Measurements from ENCODE around the gene UQCRC1.

UQCRC1 gene

DNA sequence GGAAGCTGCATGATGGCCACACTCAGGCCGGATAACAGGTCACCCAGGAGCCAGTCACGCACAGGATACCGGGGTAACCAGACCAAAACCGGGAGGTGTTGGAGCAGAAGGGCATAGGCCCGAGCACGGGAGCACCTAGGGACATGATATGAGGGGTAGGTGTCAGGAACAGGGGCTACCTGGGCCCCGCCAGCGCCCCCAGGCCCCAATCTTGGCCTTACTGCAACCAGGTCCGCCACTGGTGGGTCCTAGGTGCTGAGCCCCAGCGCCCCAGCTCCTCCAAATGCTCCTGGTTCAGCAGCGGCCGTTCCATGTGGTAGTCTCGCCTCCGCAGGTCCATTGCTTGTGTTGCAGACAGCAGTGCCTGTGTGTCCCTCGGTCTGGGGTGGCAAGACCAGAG lies 23.8 kb upstream of the UQCRC1 start:
- DNase-seq = no peak

DNA sequence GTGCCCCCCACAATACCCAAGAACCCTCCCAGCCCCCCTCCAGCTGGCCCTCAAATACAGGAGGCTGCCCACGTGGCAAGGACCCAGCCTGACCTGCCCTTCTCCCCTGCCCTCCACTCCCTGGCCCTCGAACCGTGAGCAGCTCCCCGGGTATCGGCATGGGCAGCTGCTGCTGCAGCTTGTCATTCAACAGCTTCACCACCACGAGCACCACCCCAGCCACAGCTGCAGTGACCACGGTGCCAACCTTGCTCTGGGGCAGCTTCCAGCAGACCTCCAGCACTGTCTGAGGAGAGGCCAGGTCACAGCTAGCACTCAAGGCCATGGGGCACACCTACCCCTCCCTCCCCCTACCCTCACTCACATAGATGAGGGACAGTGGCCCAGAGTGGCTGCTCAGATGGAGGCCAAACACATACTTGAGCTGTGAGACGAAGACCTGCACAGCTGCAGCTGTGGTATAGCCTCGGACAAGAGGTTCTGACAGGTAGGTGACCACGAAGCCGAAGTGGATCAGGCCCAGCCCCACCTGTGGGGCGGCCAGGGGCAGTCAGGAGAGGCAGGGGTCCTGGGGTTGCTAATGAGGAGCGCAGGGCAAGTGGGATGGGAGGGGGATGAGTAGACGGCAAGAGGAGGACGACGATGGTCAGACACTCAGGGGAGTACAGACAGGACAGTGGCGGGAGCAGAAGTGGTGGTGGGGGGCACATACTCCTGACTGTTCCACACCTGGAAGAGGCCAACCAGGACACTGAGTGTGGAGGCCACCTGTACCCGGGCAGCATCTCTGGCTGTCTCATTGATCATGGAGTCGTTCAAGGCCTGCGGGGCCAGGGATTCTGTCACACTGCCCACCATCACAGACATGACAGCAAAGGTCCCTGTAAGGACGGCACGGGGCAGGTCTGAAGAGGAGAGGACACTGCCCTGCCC lies 22.3 kb upstream of the UQCRC1 start:
- DNase-seq = no peak

DNA sequence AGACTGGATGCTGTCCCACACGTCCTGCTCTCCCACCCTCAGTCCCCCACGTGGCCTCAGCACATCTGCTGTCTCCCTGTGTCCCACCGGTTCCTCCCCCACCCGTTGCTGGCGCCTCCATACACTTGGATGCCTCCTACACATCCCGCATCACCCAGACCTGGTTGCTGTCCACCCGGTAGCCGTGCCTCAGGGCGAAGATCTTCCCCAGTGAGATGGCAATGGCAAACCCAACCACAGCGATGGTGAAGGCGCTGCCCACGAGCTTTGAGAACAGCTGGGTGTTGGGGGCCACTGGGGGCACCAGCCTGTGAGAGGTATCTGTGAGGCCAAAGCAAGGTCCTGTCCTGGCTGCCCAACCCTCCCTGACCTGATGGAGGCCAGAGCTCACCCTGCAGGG lies 21.4 kb upstream of the UQCRC1 start:
- no peak for DNase-seq

DNA sequence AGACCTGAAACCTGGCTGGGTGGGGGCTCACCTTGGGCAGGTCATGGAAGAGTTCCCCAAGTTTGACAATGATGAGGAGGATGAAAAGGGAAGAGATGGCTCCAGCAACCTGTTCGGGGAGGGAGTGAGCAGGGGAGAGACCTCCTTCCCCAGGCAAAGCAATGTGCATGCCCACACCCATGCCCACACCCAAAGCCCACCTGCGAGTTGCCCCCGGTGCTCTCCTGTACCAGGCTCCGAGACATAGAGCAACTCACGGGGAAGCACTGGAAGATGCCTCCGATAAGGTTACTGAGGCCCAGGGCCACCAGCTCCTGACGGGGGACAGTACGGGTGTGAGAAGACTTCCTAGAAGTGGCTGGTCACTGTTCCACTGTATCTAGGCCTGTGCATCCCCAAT lies 21.0 kb upstream of the UQCRC1 start:
- no peak for DNase-seq

DNA sequence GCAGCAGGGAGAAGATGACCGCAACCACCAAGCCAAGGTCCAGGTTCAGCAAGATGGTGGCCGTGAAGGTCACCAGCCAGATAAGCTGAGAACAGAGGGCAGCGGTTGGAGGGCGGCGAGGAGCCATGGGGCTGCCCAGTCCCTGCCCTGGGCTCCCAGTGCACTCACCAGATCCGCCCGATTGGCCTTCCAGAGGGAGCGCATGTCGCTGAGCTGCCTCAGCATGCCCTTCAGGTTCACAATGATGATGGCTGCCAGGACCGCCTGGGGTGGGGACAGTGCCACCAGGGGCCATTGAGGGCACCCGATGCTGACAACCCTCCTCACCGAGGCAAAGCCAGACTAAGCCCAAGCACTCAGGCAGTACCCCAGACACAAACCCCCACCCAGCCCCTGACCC lies 20.4 kb upstream of the UQCRC1 start:
- DNase-seq = no peak

DNA sequence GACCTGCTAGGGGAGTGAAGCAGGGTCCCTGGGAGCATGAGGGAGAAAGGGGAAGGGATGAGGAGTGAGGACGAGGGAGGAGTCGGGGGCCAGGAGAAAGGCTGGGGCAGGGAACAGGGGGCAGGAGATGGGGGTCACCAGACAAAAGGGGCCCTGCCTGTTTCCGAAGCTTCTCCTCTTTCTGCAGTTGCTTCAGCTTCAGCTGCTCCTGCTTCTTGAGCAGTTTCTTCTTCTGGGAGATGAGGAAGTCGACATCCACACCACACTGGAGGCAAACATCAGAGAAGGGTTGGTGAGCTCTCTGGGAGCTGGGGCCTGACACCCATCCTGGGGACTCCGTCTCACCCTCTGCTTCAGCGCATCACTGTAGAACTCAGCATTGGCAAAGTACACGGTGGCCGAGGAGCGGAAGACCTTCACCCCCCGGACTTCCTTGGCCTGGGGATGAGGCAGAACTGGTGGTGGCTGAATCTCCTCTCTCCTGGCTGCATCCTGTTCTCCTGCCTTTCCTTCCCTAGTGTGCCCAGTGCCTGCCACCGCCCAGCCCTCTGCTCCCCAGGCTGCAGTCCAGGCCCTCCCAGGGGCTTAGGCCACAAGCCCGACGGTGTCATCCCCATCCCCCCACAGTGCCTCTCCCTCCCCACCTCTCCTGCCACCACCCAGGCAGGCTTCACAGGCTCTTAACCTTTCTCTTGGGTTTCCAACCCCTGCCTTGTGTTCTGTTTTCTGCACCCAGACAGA lies 19.0 kb upstream of the UQCRC1 start:
- DNase-seq = no peak

DNA sequence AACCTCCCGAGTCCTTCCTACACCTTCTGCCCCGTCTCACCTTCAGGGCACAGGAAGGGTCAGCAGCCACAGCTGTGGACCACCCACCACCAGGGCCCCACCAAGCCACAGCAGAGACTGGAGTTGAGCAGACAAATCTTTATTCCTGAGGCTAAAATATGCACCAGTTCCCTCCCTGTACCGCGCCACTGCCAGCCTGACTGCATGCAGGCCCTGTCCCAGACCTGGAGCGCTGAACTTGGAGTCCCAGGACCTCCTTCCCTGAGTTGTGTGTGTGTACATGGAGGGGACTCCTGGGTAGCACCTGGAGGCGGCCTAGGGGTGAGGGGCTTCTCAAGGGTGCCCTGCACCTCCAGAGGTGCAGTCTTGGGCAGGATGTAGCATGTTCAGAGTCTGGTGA lies 16.2 kb upstream of the UQCRC1 start:
- DNase-seq = no peak

DNA sequence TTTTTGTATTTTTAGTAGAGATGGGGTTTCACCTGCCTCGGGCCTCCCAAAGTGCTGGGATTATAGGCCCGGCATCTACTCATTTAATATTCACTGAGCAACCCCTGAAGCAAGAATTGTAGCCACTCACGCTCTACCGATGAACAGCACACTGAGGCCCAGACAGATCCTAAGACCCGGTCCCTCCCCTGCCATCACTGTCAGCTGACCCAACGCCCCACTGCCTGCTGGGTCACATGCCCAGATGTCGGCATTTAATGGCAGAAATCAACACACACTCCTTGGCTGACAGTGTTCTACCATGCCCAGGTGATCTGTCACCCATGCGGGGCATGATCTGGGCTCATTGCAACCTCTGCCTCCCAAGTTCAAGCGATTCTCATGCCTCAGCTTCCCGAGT lies 15.3 kb upstream of the UQCRC1 start:
- no peak for DNase-seq

DNA sequence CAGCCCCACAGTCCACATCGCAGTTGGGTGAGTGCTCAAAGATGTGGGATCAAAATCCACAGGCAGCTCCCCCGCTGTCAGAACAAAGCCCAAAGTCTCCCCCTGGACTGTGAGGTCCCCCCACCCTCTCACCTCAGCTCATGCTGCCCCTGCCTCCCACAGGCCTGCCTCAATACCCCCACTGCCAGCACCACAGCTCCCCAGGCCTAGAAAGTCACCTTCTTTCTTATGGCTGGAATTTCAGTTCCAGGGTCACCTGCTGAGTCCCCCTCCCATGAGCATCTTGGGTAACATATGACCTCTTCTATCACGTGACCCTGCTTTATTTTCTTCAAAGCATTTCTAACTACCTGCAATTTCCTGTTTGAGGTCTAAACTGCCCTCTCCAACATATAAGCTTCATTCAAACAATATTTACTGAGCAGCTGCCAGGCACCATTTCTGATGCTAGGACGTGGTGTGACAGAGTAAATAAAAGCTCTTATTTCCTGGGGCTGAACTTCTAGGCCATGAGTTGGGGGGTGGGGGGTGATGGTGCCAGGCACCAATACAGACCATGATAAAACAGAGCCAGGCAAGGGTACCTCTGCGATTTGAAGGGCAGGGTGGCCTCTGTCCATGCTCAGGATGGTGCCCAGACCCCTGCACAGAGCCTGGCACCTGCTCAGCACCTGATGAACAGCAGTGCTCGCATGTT lies 14.6 kb upstream of the UQCRC1 start:
- no peak for DNase-seq

DNA sequence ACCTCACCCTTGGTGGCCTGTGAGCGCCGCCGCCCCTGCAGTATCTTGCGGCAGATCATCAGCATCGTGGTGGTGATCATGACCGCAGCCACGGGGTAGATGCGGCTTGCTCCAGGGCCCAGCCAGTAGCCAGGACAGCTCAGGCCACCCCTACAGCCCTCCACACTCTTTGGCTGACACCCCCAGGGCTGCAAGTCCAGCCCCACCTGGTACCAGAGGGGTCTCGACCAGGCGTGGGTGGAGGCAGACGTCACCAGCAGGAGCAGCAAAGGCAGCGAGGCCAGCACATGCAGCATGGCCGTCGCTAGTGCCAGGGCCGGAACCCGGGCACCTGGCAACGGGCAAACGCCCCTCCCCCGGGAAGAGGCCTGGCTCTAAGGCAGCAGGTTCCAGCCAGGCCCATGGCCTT lies 12.0 kb upstream of the UQCRC1 start, which contains the start of gene TMEM89:
Gene TMEM89 (minus strand): TSS at position 309 of the 409 bp plus-strand sequence. CDS start 13 bp downstream, at position 296.
- DNase-seq = no peak

DNA sequence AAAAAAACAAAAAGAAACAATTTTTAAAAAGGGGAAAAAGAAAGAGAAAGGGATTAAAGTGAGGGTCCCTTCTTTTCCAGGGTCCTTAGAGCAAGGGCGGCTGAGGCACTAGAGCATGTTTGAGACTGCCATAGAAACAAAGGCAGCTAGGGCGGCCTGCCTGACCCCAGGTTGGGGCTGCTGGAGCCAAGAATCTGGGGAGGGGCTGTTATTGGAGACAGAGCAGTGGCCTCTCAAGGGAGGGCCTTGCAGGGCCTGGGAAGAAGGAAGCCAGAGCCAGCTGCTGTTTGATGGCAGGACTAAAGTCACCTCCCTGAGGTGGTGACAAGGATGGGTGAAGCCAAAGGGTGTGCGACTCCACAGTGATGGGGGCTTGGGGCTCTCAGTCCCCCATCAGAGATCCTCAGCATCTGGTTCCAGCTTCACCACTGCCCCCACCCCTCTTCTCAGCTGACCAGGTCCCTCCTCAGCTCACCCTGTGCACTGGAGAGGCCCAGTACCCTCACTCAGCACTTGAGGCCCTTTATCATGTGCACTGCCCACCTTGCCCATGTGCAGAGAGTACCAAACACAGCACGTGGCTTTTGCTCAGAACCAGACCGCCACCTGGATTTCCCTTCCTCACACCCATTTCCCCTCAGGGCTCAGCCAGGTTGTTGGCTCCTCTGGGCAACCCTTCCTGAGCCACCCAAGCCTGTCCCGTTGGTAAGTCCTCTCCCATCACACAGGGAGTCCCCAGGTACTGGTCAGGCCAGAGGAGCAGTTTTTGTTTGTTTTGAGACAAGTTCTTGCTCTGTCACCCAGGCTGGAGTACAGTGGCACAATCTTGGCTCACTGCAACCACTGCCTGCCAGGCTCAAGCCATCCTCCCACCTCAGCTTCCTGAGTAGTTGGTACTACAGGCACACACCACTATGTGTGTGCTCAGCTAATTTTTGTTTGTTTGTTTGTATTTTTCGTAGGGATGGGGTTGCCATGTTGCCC lies 10.4 kb upstream of the UQCRC1 start:
- DNase-seq = no peak

DNA sequence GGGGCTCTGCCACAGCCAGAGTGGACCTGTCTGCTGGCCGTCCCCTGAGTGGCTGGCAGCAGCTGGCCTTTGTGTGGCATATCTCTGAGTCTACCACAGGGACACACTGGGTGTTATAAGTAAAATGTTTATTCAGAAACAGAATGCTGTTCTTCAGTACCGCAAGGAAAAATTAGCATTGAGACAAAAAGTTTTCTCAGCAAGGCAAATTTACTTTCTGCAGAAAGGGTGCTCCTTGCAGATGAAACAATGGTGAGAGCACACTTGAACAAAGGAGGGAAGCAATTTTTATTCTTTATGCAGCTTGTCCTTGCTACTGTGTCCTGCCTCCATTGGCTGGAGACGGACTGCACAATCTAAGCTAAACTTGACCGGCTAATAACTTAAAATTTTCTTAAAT lies 8.1 kb upstream of the UQCRC1 start:
- DNase-seq = no peak

DNA sequence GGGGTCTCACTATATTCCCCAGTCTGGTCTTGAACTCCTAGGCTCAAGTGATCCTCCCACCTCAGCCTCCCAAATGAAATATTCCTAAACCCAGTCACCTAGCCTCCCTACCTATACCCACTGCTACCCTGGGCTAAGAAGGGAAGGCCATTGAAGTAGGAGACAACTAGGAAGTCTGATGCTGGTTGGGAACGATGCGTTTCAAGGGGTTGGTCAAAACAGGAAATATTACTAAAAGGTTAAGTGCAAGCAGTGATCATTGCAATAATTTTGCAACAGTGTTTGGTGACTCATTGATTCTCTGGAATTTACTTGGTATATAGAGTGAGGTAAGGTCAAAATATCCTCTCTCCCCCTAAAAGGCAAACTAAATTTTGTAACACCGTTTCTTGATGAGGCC lies 4.6 kb upstream of the UQCRC1 start:
- DNase-seq = peak; percentile 94 to 99

DNA sequence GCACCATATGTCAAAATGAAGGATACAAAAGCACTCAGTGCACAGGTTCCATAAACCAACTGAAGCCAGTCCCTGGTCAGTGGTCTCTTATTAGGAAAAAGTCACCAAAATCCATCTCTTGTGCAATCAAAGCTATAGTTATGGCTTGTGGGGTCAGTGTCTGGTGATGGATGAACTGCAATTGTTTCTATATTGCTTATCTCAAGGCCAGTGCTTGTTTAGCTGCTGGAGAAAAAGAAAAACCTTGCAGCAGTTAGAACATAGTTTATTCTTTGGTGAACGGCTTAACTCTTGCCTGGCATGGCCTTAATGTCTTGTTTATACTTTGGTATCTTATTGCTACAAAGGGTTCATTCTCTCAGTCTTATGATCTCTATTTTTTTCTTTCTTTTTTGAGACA lies 2.9 kb upstream of the UQCRC1 start:
- DNase-seq = no peak

DNA sequence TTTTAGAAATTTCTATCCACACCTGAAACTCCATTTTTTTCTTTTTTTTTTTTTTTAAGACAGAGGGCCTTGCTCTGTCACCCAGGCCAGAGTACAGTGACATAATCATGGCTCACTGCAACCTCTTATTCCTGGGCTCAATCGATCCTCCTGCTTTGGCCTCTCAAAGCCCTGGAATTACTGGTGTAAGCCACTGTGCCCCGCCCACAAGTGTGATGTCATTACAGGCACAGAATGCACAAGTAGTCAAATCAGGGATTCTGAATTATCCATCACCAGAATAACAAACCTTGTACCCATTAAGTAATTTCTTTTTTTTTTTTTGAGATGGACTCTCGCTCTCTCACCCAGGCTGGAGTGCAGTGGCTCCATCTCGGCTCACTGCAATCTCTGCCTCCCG lies 1.9 kb downstream of the UQCRC1 start:
- DNase-seq = peak; percentile 25 to 34

DNA sequence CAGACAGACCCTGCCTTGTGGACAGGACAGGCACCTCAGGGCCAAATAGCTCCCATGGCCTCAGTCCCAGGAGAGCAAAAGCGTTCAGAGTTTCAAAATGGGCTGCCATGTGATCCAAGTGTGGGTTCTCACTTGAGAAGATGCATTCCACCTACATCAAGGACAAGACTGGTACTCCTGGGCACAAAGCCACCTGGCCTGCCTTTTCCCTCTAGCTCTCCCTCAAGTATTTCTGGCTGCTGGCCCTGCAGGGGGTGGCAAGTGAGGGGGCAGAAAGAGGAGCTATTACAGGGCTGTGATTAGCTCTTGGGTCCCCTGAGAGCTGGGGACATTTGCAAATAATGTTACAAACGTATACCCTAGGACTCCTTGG lies 7.8 kb downstream of the UQCRC1 start:
- DNase-seq = no peak

DNA sequence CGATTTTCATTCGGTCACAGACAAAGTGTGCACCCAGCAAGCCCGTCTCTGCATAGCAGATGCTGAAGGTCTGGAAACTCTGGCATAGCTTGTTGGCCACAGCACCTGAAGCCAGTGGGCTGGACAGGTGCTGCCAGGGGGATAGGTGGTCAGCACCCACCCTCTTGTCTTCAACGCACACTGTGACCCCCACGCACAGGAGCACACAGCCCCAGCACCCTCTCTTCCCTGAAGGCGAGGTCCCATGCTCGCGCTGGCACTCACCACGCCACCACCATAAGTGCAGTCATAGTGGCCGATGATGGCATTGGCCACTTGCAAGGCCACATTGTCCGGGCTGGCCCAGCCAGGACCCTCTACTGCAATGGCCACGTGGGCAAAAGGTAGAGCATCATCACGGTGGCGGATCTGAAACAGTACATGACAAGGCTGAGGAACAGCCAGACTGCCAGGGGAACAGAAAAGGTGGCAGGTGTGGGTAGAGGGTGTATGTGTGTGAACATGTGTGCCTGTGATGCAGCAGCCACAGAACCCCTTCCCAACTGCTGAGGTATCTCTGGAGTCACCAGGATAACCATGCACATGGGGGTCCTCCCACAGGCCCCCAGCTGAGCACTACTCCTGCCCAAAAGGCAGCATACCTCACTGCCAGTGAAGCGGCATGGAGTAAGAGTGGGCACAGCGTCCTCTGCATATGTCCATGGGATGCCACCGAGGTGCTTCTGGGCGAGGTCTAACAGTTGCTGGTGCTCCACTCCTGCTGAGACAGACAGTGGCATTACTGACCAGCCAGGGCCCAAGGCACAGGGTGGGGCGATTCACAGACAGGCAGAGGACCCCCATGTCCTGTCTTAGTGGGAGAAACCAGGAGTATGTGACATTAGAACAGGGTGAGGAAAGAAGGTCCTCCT lies 8.5 kb downstream of the UQCRC1 start:
- no peak for DNase-seq

DNA sequence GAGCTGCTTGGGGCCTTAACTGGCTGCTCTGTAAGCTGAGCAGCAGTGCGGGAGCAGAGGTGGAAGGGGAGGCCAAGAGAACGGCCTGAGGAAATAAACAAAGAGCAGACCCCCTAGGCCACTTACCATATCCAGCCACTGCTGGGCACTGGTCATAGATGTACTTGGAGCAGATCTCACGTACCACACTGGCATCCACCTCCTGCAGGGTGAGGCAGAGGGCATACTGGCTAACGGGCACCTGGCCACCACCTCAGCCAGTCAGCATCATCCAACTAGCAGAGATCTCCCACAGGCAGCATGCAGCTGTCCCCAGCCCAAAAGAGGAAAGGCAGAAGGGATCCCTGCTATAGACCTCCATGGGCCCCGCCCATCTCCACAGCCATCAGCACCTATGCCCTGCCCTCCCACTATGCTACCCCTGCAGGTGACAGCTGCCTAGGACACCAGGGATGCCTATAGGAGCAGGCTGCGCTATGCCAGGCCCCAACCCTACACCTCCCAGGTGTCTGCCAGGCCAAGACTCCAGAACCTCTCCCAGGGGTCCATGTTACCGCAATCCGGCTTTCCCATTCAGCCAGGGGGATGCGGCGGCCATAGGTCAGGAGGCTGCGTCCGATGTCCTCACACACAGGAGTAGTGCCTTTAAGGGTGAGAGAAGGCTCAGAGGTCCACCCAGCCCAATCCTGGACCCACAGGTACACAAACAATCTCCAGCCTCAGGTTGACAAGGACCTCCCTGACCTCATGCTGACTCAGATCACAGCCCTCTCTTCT lies 9.7 kb downstream of the UQCRC1 start:
- no peak for DNase-seq

DNA sequence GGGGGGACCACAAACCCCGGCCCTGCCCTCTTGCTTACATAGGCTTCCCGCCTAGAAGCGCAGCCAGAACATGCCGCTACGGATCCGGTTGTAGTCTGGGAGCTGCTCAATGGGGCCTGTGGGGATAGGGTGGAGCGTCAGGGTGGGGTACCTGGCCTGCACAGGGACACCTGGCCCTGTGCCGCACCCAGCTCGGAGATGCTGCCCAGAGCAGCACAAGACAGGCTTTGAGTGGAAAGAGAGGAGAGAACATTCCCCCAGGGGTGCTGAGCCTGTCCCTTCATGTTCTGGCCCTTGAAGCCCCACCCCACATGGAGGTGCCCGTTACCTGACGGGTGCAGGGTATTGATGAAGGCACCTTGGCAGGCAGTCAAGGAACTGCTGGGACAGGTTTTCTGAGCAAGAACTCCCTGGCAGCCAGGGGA lies 10.4 kb downstream of the UQCRC1 start:
- DNase-seq = no peak

Data from inflammatory macrophage treated with lipopolysaccharide for 1 hour (primary cell).